ENCODE results near the gene TSPAN31. TPM values are rescaled to one million over a fixed set of nuclear protein-coding genes. Genes with fewer than 3 reads are reported as not detected.

Gene TSPAN31
- total and polyA plus RNA-seq, 2 of the 8 experiments (the other 6 are each of a cell fraction or from before 2014, with no cell fraction given): 15.8 to 31.4 TPM

- no peak overlapping the region for H4K8ac ChIP-seq (ENCODE audit: extremely low read depth, insufficient read depth, low read length)
- FAIRE-seq (no peak), DNase-seq (ENCODE audit: low read depth in 1 of 2, low spot score in 2 of 2) (no peak)
- no peak overlapping the region for H2BK20ac ChIP-seq (ENCODE audit: low read length)
- no peak overlapping the region for H3K14ac ChIP-seq (ENCODE audit: insufficient read length)
- no peak overlapping the region for H3K27ac ChIP-seq (ENCODE audit: low read depth, low read length)
- H2AK5ac ChIP-seq (ENCODE audit: low read depth, low read length): no peak overlapping the region
- H3K36me3 ChIP-seq (ENCODE audit: control insufficient read depth in 2 of 4, insufficient read depth in 4 of 4, low read length in 3 of 4): peaks cover 17 to 32% (median 22%) of the 10 kb centered on the region in 4 experiments
- no peak overlapping the region for H3K23ac ChIP-seq (ENCODE audit: insufficient read length)
- no peak overlapping the region for H2AFZ ChIP-seq (ENCODE audit: low read length)
- H3K4ac ChIP-seq (replicated peaks; ENCODE audit: insufficient read length, low read depth, low read length): no peak overlapping the region
- no peak overlapping the region for H3K9ac ChIP-seq (replicated peaks in 1 of 4; ENCODE audit: extremely low read depth in 1 of 4, low read depth in 3 of 4, low read length in 3 of 4)
- H3K4me2 ChIP-seq (ENCODE audit: insufficient read depth in 1 of 2, low read depth in 2 of 2, low read length in 2 of 2): peak overlapping the region; percentile 75 to 95
- ChIA-PET POLR2A (ENCODE audit: partially characterized antibody) (interaction anchor here (0.8 to 5.3 kb wide), 6 partner anchors 11 to 122 kb away, joined by 3 to 25 read pairs (median 7); partner anchors contain the start of genes AGAP2 and CYP27B1), CTCF (ENCODE audit: partially characterized antibody) (no interaction called here)
- no peak overlapping the region for H2BK15ac ChIP-seq (ENCODE audit: low read length)
- no peak overlapping the region for H2BK12ac ChIP-seq (ENCODE audit: low read depth, low read length)
- peaks cover 12 to 20% of the 10 kb centered on the region in 2 experiments for H3K79me2 ChIP-seq (ENCODE audit: control insufficient read depth in 1 of 2, insufficient read depth in 2 of 2, low read length in 2 of 2)
- H3K4me1 ChIP-seq (replicated peaks in 1 of 4; ENCODE audit: control insufficient read depth in 3 of 4, insufficient read depth in 4 of 4, low read length in 3 of 4): peaks cover 3 to 26% (median 7%) of the 10 kb centered on the region in 4 experiments; a peak in 6 of 7 replicates
- peak overlapping the region; percentile 14 to 51 (median 22); a peak in 5 of 8 replicates for H3K4me3 ChIP-seq (ENCODE audit: extremely low read depth in 1 of 4, insufficient read depth in 2 of 4, low read depth in 3 of 4, low read length in 4 of 4)
- H4K20me1 ChIP-seq (replicated peaks in 1 of 2; ENCODE audit: control insufficient read depth in 1 of 2, insufficient read depth in 2 of 2, low read length in 2 of 2): peaks cover 3 to 5% of the 10 kb centered on the region in 2 experiments
- H3K56ac ChIP-seq (replicated peaks; ENCODE audit: insufficient read length, low read depth, low read length): no peak overlapping the region
- TF ChIP-seq SP2 (IDR thresholded peaks at IDR 0.05; ENCODE audit: low read length): no peak
- no peak for TF ChIP-seq EZH2 (IDR thresholded peaks at IDR 0.05; ENCODE audit: low read depth, low read length, severe bottlenecking)
- no peak for TF ChIP-seq CBX8 (IDR thresholded peaks at IDR 0.05; ENCODE audit: borderline replicate concordance, low read depth, low read length)
- TF ChIP-seq SP4 (IDR thresholded peaks at IDR 0.05; ENCODE audit: low read length): no peak
- no peak for TF ChIP-seq RFX5 (IDR thresholded peaks at IDR 0.05; ENCODE audit: borderline replicate concordance, low read depth, low read length)
- no peak for TF ChIP-seq GTF2F1 (IDR thresholded peaks at IDR 0.05; ENCODE audit: borderline replicate concordance, low read depth, low read length)
- no peak for TF ChIP-seq SAP30 (IDR thresholded peaks at IDR 0.05; ENCODE audit: insufficient read depth, insufficient replicate concordance, low read length)
- TF ChIP-seq SIRT6 (IDR thresholded peaks at IDR 0.05; ENCODE audit: low read length): no peak
- TF ChIP-seq ASH2L (IDR thresholded peaks at IDR 0.05; ENCODE audit: low read length): no peak
- no peak for TF ChIP-seq E2F6 (IDR thresholded peaks at IDR 0.05)
- no peak for TF ChIP-seq JUN (IDR thresholded peaks at IDR 0.05; ENCODE audit: low read depth, low read length)
- no peak for TF ChIP-seq TCF12 (IDR thresholded peaks at IDR 0.05; ENCODE audit: low read depth, low read length)
- TF ChIP-seq SIX5 (IDR thresholded peaks at IDR 0.05; ENCODE audit: low read depth, low read length): no peak
- no peak for TF ChIP-seq PHF8 (conservative IDR thresholded peaks at IDR 0.05; ENCODE audit: low read depth, low read length)
- peaks cover 15% of the 10 kb centered on the region; the same call in 1 of the 2 replicates for H3K79me1 ChIP-seq (ENCODE audit: low read depth, low read length)
- peaks cover 8 to 26% (median 22%) of the 10 kb centered on the region in 4 experiments for H3K27me3 ChIP-seq (replicated peaks in 1 of 4; ENCODE audit: control insufficient read depth in 3 of 4, extremely low read depth in 1 of 4, insufficient read depth in 3 of 4, low read length in 3 of 4)
- WGBS, 2 experiments (ENCODE audit: extremely low coverage in 1 of 2, insufficient coverage in 1 of 2, insufficient read length in 1 of 2, insufficient replicate concordance in 2 of 2, low coverage in 1 of 2, low lambda C conversion rate in 2 of 2, missing lambda C conversion rate in 1 of 2): 10% methylated on average over 5 of the region's 5 CpGs; no CpG with 5 or more reads in 1 of the 2 experiments
- H2BK5ac ChIP-seq (ENCODE audit: low read depth, low read length): no peak overlapping the region
- H3K9me3 ChIP-seq (ENCODE audit: insufficient read depth in 2 of 2, low read depth in 1 of 2, low read length in 1 of 2): no peaks in the 10 kb centered on the region
- H2BK120ac ChIP-seq (replicated peaks; ENCODE audit: low read depth, low read length): no peak overlapping the region
- no peak overlapping the region for H3K18ac ChIP-seq (ENCODE audit: extremely low read depth, low read length)
- peaks cover 18% of the 10 kb centered on the region for H3K23me2 ChIP-seq (ENCODE audit: low read depth, low read length)
- no peak overlapping the region for H4K5ac ChIP-seq (ENCODE audit: insufficient read length, low read depth, low read length)
- H4K91ac ChIP-seq (replicated peaks; ENCODE audit: insufficient read length, low read length): no peak overlapping the region
Measured at GRCh38 chr12:57752668-57753000, 7.8 kb downstream of the TSPAN31 start.

All from H1 (cell line).